A673 (cell line): ENCODE results near the gene CYP11A1.
"Not testable (repeated sequence)": the region's sequence is repeated elsewhere in the genome, so short reads cannot be mapped to it uniquely, and the experiment has no call there.

Experiments used
- EZH2 ChIP-seq: fragments of 200-600 bp; sonication (generic); IDR thresholded peaks from 2 replicates; pipeline ENCODE4 v1.6.1; 2017; ENCODE audit warnings: borderline replicate concordance, low read depth, mild to moderate bottlenecking, mixed read lengths, antibody characterized with exemption, low read length; ENCODE audit not compliant: poor library complexity, severe bottlenecking
- TF ChIP-seq, protein P1 (sequence below): fragments of 300-800, 200-600 bp; sonication (generic); conservative IDR thresholded peaks from 2 replicates; pipeline ENCODE4 v1.5.1; 2017; ENCODE audit warnings: low read depth, mild to moderate bottlenecking, antibody characterized with exemption, low read length, moderate library complexity, mixed read lengths

GRCh38 chr15:74390049-74390646, 22.7 kb upstream of the CYP11A1 start:
- TF ChIP-seq, protein P1, sequence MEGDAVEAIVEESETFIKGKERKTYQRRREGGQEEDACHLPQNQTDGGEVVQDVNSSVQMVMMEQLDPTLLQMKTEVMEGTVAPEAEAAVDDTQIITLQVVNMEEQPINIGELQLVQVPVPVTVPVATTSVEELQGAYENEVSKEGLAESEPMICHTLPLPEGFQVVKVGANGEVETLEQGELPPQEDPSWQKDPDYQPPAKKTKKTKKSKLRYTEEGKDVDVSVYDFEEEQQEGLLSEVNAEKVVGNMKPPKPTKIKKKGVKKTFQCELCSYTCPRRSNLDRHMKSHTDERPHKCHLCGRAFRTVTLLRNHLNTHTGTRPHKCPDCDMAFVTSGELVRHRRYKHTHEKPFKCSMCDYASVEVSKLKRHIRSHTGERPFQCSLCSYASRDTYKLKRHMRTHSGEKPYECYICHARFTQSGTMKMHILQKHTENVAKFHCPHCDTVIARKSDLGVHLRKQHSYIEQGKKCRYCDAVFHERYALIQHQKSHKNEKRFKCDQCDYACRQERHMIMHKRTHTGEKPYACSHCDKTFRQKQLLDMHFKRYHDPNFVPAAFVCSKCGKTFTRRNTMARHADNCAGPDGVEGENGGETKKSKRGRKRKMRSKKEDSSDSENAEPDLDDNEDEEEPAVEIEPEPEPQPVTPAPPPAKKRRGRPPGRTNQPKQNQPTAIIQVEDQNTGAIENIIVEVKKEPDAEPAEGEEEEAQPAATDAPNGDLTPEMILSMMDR, result not testable (repeated sequence)
- not testable (repeated sequence) for TF ChIP-seq EZH2
